Left ventricle myocardium inferior (tissue), 1 donor: ENCODE results near the gene SAMD11. TPM values are rescaled to one million over a fixed set of nuclear protein-coding genes. Genes with fewer than 3 reads are reported as not detected.
A peak's percentile ranks its signal among the peaks of the same experiment; 100 is the strongest.

Experiments used
- DNase-seq: peaks from one replicate; pipeline ENCODE4 v3.0.0-alpha.2; 2020
- H3K27ac ChIP-seq: fragments of 200-600 bp; replicated peaks from 2 replicates; pipeline ENCODE4 v1.8.0; 2021
- H3K27me3 ChIP-seq: fragments of 200-600 bp; 2 replicates; pipeline ENCODE4 v1.8.0; 2021; ENCODE audit warnings: low read depth
- H3K36me3 ChIP-seq: fragments of 200-600 bp; 2 replicates; pipeline ENCODE4 v1.8.0; 2021
- H3K4me1 ChIP-seq: fragments of 200-600 bp; 2 replicates; pipeline ENCODE4 v1.8.0; 2021
- H3K4me3 ChIP-seq: fragments of 200-600 bp; 2 replicates; pipeline ENCODE4 v1.8.0; 2021; ENCODE audit warnings: mild to moderate bottlenecking, moderate library complexity
- H3K9me3 ChIP-seq: fragments of 200-600 bp; replicated peaks from 2 replicates; pipeline ENCODE4 v1.8.0; 2021
- CTCF ChIP-seq: fragments of 200-600 bp; IDR thresholded peaks from 2 replicates; pipeline ENCODE4 v1.8.0; 2021; ENCODE audit warnings: antibody characterized with exemption, mild to moderate bottlenecking, borderline replicate concordance
- intact Hi-C: fragments of 100-400 bp; cut with micrococcal nuclease; formaldehyde crosslinking; loops from one replicate; pipeline ENCODE4 v1.11.0; 2022
- total RNA-seq: library from RNA; stranded (reverse); fragmentation: NEBNext Ultra II Directional; extraction: Animal tissue kit (Norgen Biotek cat#: 25700); gene quantifications from one replicate; pipeline ENCODE4 v1.2.1, GENCODE V29; 2021
- donor health status: DM: no; HTN: yes; CAD: no; lungs with severe emphysema.

SAMD11 gene
- total RNA-seq, 1 donor from 2014 or later: 2.4 TPM

GRCh38 chr1:954927-955326 is 31.2 kb downstream of the SAMD11 start:
- no peak for TF ChIP-seq CTCF
- no peak for DNase-seq

GRCh38 chr1:955474-955873 is 31.8 kb downstream of the SAMD11 start:
- Histone ChIP-seq H3K4me1 (peaks cover 36% of the 10 kb centered on the region), H3K27me3 (no peaks in the 10 kb centered on the region), H3K27ac (no peak overlapping the region), H3K36me3 (peaks cover 69% of the 10 kb centered on the region), H3K9me3 (no peaks in the 10 kb centered on the region), H3K4me3 (no peak overlapping the region)
- intact Hi-C loops: no loop called here
- TF ChIP-seq CTCF: no peak
- no peak for DNase-seq

More at GRCh38 chr1:954927-955326, 31.2 kb downstream of the SAMD11 start:
- intact Hi-C loops: no loop called here
- no peak overlapping the region for H3K4me3 ChIP-seq
- peaks cover 30% of the 10 kb centered on the region for H3K4me1 ChIP-seq
- H3K27me3 ChIP-seq: no peaks in the 10 kb centered on the region
- H3K27ac ChIP-seq: no peak overlapping the region
- H3K36me3 ChIP-seq: peaks cover 74% of the 10 kb centered on the region
- H3K9me3 ChIP-seq: no peaks in the 10 kb centered on the region

- Histone ChIP-seq H3K27ac (no peak overlapping the region), H3K4me3 (no peak overlapping the region), H3K9me3 (no peaks in the 10 kb centered on the region), H3K36me3 (peaks cover 57% of the 10 kb centered on the region), H3K27me3 (no peaks in the 10 kb centered on the region), H3K4me1 (peaks cover 45% of the 10 kb centered on the region)
- intact Hi-C loops: no loop called here
- DNase-seq: no peak
- TF ChIP-seq CTCF: no peak
Observed at GRCh38 chr1:956636-957035, 32.9 kb downstream of the SAMD11 start.

- Histone ChIP-seq H3K27me3 (no peaks in the 10 kb centered on the region), H3K9me3 (no peaks in the 10 kb centered on the region), H3K27ac (peak within 1 kb of the TSS; percentile 69), H3K36me3 (peaks cover 40% of the 10 kb centered on the region), H3K4me1 (peaks cover 47% of the 10 kb centered on the region), H3K4me3 (peak within 1 kb of the TSS; percentile 100)
- peak; percentile 94 for DNase-seq
- no peak for TF ChIP-seq CTCF
- intact Hi-C loops: no loop called here
Observed at GRCh38 chr1:958823-959730, 35.4 kb downstream of the SAMD11 start, which contains the start of gene NOC2L. Gene NOC2L (minus strand): TSS chr1:959256. CDS start chr1:959240, 16 bp downstream.

- Histone ChIP-seq H3K27me3 (no peaks in the 10 kb centered on the region), H3K9me3 (no peaks in the 10 kb centered on the region), H3K4me1 (peaks cover 47% of the 10 kb centered on the region), H3K36me3 (peaks cover 32% of the 10 kb centered on the region), H3K27ac (no peak overlapping the region), H3K4me3 (peak overlapping the region; percentile 100)
- no peak for DNase-seq
- TF ChIP-seq CTCF: no peak
- intact Hi-C loops: no loop called here
Observed at GRCh38 chr1:959731-960362, 36.1 kb downstream of the SAMD11 start.
